NT2/D1 (cell line): ENCODE results near the gene LRRC18.

ENCODE experiments used
- DNase-seq: peaks from one replicate; pipeline ENCODE4 v3.0.0-alpha.2; 2011; ENCODE audit warnings: low read depth, low spot score
- H3K27me3 ChIP-seq: 2 replicates; pipeline ENCODE4 v1.6.0; 2011; ENCODE audit warnings: mild to moderate bottlenecking; ENCODE audit not compliant: insufficient read length, insufficient read depth
- H3K36me3 ChIP-seq: 2 replicates; pipeline ENCODE4 v1.6.1; 2011; ENCODE audit warnings: mild to moderate bottlenecking, low read length, mixed read lengths; ENCODE audit not compliant: insufficient read depth, insufficient read length
- H3K4me1 ChIP-seq: 2 replicates; pipeline ENCODE4 v1.5.1; 2011; ENCODE audit not compliant: insufficient read depth, insufficient read length
- H3K4me3 ChIP-seq: 2 replicates; pipeline ENCODE4 v1.5.1; 2011; ENCODE audit warnings: low read depth; ENCODE audit not compliant: insufficient read length
- H3K9ac ChIP-seq: 2 replicates; pipeline ENCODE4 v1.6.0; 2011; ENCODE audit warnings: low read depth; ENCODE audit not compliant: insufficient read length
- H3K9me3 ChIP-seq: 2 replicates; pipeline ENCODE4 v1.5.1; 2011; ENCODE audit warnings: mild to moderate bottlenecking, low read length; ENCODE audit not compliant: insufficient read depth
- SUZ12 ChIP-seq: IDR thresholded peaks from 2 replicates; pipeline ENCODE4 v1.6.1; 2011; ENCODE audit not compliant: insufficient read length, insufficient read depth; ENCODE audit errors: extremely low read depth
- YY1 ChIP-seq: IDR thresholded peaks from 2 replicates; pipeline ENCODE4 v1.6.1; 2011; ENCODE audit not compliant: insufficient read length, insufficient read depth
- ZNF274 ChIP-seq: IDR thresholded peaks from 2 replicates; pipeline ENCODE4 v1.6.1; 2011; ENCODE audit warnings: mild to moderate bottlenecking, low read depth, low read length

Gene LRRC18

DNA sequence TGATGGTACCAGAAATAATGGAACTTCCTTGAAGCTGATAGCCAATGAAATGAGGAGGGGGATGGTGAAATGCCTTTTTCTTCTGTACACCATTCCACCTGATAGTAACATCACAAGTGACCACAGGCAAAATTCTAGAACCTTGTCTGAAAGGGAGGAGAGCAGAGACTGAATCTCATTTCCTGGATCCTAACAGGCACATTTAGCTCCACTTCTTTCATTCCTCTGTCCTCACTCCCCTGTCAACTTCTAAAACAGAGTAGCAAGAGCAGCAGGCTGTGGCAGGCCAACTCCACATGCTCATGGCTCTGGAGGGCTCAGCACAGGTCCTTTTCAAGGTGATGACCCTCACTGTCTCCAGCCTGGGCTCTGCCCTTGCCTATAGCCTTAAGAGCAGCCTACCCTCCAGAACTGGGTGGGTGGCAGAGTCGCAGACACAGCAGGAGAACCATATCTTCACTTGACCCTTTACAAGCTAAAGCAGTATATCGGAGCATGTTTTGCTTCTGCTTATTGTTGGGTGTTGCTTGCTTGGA is at the start of gene LRRC18:
Gene LRRC18, minus strand, starts transcription at position 51 of the 536 bp plus-strand sequence. CDS start 25,685 bp downstream, outside the sequence.
- TF ChIP-seq ZNF274: no peak

DNA sequence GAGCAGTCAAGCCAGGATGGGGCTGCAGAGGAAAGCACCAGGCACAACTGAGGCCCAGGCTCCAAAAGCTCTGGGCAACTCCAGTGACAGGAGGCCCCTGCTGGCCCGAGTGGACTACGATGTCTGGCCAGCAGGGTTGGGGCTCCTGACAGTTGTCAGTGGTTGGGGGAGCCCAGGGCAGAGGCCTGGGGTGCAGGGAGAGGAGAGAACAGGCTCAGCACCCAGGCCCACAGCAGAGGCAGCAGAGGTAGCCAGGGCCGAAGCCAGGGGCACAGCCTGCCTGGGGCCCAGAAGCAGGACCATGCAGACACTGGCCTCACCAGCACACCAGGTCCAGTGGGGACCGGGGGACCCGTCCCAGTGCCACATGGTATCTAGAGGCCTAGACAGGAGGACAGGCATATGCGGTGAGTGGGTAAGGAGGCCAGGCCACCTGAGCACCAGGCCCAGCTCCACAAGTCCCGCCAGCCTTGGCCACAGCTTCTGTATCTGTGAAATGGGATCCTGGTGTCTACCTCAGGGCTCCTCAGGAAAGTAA is 46.0 kb upstream of the LRRC18 start:
- DNase-seq: no peak
- no peaks in the 10 kb centered on the region for H3K4me1 ChIP-seq
- H3K36me3 ChIP-seq: no peaks in the 10 kb centered on the region
- TF ChIP-seq SUZ12 (no peak), ZNF274 (no peak), YY1 (no peak)
- H3K9ac ChIP-seq: no peak overlapping the region
- H3K27me3 ChIP-seq: no peaks in the 10 kb centered on the region
- H3K9me3 ChIP-seq: no peaks in the 10 kb centered on the region
- H3K4me3 ChIP-seq: no peak overlapping the region

More for the DNA sequence above, at the start of gene LRRC18:
- H3K4me1 ChIP-seq: peaks cover 4% of the 10 kb centered on the region
- H3K9me3 ChIP-seq: no peaks in the 10 kb centered on the region
- no peak within 1 kb of the TSS for H3K4me3 ChIP-seq
- H3K27me3 ChIP-seq: peaks cover 5% of the 10 kb centered on the region
- no peaks in the 10 kb centered on the region for H3K36me3 ChIP-seq
- H3K9ac ChIP-seq: no peak within 1 kb of the TSS
- DNase-seq: no peak

- no peak for DNase-seq
- H3K9me3 ChIP-seq: no peaks in the 10 kb centered on the region
- TF ChIP-seq ZNF274 (no peak), YY1 (no peak), SUZ12 (no peak)
These were observed 44.2 kb upstream of the LRRC18 start for GRCh38 chr10:48983648-48984351.

DNA sequence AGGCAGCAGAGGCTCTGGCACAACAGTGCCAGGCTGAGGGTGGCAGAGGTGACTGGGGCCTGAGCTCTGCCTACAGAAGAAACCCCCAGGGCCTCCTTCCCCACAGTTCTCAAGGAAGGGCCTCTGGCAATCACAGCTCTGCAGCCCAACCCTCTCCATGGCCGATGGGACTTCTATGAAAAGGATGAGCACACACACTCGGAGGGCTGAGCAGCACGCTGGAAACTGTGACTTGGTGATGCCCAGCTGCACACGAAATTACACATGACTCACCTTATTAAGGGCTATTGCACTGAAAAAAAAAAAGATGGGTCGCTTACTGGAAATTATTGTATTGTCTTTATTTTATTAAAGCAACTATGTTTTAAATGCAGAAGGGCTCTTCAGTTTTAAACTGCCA is 42.9 kb upstream of the LRRC18 start:
- H3K9me3 ChIP-seq: no peaks in the 10 kb centered on the region
- no peak overlapping the region for H3K4me3 ChIP-seq
- H3K4me1 ChIP-seq: no peaks in the 10 kb centered on the region
- TF ChIP-seq YY1: no peak
- TF ChIP-seq ZNF274: no peak
- TF ChIP-seq SUZ12: no peak
- H3K9ac ChIP-seq: no peak overlapping the region
- no peak for DNase-seq
- H3K27me3 ChIP-seq: no peaks in the 10 kb centered on the region
- no peaks in the 10 kb centered on the region for H3K36me3 ChIP-seq

More at GRCh38 chr10:48983648-48984351, 44.2 kb upstream of the LRRC18 start:
- Histone ChIP-seq H3K4me3 (no peak overlapping the region), H3K27me3 (no peaks in the 10 kb centered on the region), H3K4me1 (no peaks in the 10 kb centered on the region), H3K36me3 (no peaks in the 10 kb centered on the region), H3K9ac (no peak overlapping the region)

- DNase-seq: peak; percentile 18
- Histone ChIP-seq H3K4me3 (no peak overlapping the region), H3K36me3 (no peaks in the 10 kb centered on the region)
These were observed 41.8 kb upstream of the LRRC18 start for GRCh38 chr10:48981310-48981907.

DNA sequence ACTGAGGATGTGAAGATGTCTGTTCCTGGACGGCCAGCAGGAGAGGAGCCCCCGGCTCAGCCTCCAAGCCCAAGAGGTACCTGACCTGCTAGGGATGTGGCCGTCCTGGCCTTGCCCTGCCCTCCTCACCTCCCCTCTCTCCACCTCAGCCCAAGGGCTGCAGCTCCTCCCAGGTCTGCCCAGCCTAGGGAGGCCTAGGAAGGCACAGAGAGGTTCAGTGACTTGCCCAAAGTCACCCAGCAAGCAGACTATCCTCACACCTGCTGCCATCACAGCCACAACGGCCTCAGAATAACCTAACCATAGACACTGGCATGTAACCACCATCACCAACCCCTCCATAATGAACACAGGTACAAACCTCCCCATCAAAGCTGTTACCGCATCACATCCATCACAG is 38.7 kb upstream of the LRRC18 start:
- Histone ChIP-seq H3K36me3 (no peaks in the 10 kb centered on the region), H3K27me3 (no peaks in the 10 kb centered on the region), H3K9me3 (no peaks in the 10 kb centered on the region), H3K4me1 (no peaks in the 10 kb centered on the region), H3K9ac (no peak overlapping the region), H3K4me3 (no peak overlapping the region)
- TF ChIP-seq SUZ12 (no peak), ZNF274 (no peak), YY1 (no peak)
- DNase-seq: no peak

More at GRCh38 chr10:48981310-48981907, 41.8 kb upstream of the LRRC18 start:
- TF ChIP-seq ZNF274: no peak
- no peak for TF ChIP-seq YY1
- no peak for TF ChIP-seq SUZ12
- Histone ChIP-seq H3K9me3 (no peaks in the 10 kb centered on the region), H3K4me1 (no peaks in the 10 kb centered on the region), H3K9ac (no peak overlapping the region), H3K27me3 (no peaks in the 10 kb centered on the region)

- Histone ChIP-seq H3K36me3 (no peaks in the 10 kb centered on the region), H3K9me3 (no peaks in the 10 kb centered on the region), H3K4me1 (no peaks in the 10 kb centered on the region), H3K27me3 (no peaks in the 10 kb centered on the region), H3K4me3 (no peak overlapping the region), H3K9ac (no peak overlapping the region)
- TF ChIP-seq ZNF274 (no peak), SUZ12 (no peak), YY1 (no peak)
- DNase-seq: no peak
These were observed 36.6 kb upstream of the LRRC18 start for GRCh38 chr10:48976196-48976595.
